Mesenchymal stem cell (in vitro differentiated cells and primary cell): ENCODE measurements around the gene RAP1B.

Experiments
- DNase-seq: peaks from one replicate; pipeline ENCODE4 v3.0.0-alpha.2; 2013
- H2AFZ ChIP-seq: one replicate; pipeline ENCODE4 v1.6.1; 2013; ENCODE audit warnings: low read depth, mild to moderate bottlenecking, control low read depth, inconsistent platforms, low read length, moderate library complexity
- H2AK5ac ChIP-seq: 2 replicates; pipeline ENCODE4 v1.6.1; 2013; ENCODE audit warnings: low read length, moderate library complexity, mild to moderate bottlenecking, inconsistent platforms; ENCODE audit not compliant: severe bottlenecking
- H2BK120ac ChIP-seq: one replicate; pipeline ENCODE4 v1.6.1; 2013; ENCODE audit warnings: low read depth, mild to moderate bottlenecking, inconsistent platforms, low read length, moderate library complexity
- H2BK12ac ChIP-seq, 2 experiments: one replicate each; pipeline ENCODE4 v1.6.1; 2013; ENCODE audit warnings: inconsistent platforms in 2 of 2, low read length in 2 of 2, mild to moderate bottlenecking in 2 of 2, moderate library complexity in 2 of 2, control low read depth in 1 of 2
- H2BK15ac ChIP-seq: one replicate; pipeline ENCODE4 v1.6.1; 2013; ENCODE audit warnings: mild to moderate bottlenecking, low read depth, inconsistent platforms; ENCODE audit not compliant: poor library complexity, severe bottlenecking
- H2BK5ac ChIP-seq: 2 replicates; pipeline ENCODE4 v1.6.1; 2013; ENCODE audit warnings: low read depth, mild to moderate bottlenecking, low read length, control low read depth, inconsistent platforms; ENCODE audit not compliant: poor library complexity, severe bottlenecking
- H3K14ac ChIP-seq, 2 experiments: one replicate each; pipeline ENCODE4 v1.6.1; 2013; ENCODE audit warnings: inconsistent platforms in 2 of 2, low read length in 2 of 2, control low read depth in 1 of 2, mild to moderate bottlenecking in 1 of 2, moderate library complexity in 1 of 2
- H3K18ac ChIP-seq, 2 experiments: one replicate each; pipeline ENCODE4 v1.6.1; 2013; ENCODE audit warnings: inconsistent platforms in 2 of 2, low read length in 2 of 2, control low read depth in 1 of 2, low read depth in 1 of 2, mild to moderate bottlenecking in 1 of 2
- H3K23ac ChIP-seq, 2 experiments: one replicate each; pipeline ENCODE4 v1.6.1; 2013; ENCODE audit warnings: inconsistent platforms in 2 of 2, low read length in 2 of 2, mild to moderate bottlenecking in 2 of 2, moderate library complexity in 2 of 2, control low read depth in 1 of 2
- H3K27ac ChIP-seq: 2 replicates; pipeline ENCODE4 v1.5.1; 2013; ENCODE audit warnings: mild to moderate bottlenecking, moderate library complexity, low read length, control low read depth, inconsistent platforms; ENCODE audit not compliant: poor library complexity, severe bottlenecking
- H3K27me3 ChIP-seq, 2 experiments: 2 replicates each; pipeline versions ENCODE4 v1.6.1 to v1.7.0; 2013; ENCODE audit warnings: low read length in 2 of 2, mild to moderate bottlenecking in 2 of 2, moderate library complexity in 2 of 2, control low read depth in 1 of 2, inconsistent platforms in 1 of 2; ENCODE audit not compliant: control insufficient read depth in 1 of 2, insufficient read depth in 1 of 2
- H3K36me3 ChIP-seq, 2 experiments: 2 replicates each; pipeline versions ENCODE4 v1.6.1 to v1.7.0; 2013; ENCODE audit warnings: low read length in 2 of 2, control low read depth in 1 of 2, inconsistent platforms in 1 of 2, low read depth in 1 of 2, mild to moderate bottlenecking in 1 of 2; ENCODE audit not compliant: insufficient read depth in 2 of 2, control insufficient read depth in 1 of 2
- H3K4ac ChIP-seq, 2 experiments: one replicate each; pipeline ENCODE4 v1.6.1; 2013; ENCODE audit warnings: inconsistent platforms in 2 of 2, low read length in 2 of 2, mild to moderate bottlenecking in 2 of 2, moderate library complexity in 2 of 2, control low read depth in 1 of 2, low read depth in 1 of 2
- H3K4me1 ChIP-seq: 2 replicates; pipeline ENCODE4 v1.6.1; 2013; ENCODE audit warnings: low read depth, low read length, control low read depth; ENCODE audit not compliant: control insufficient read depth, insufficient read depth
- H3K4me2 ChIP-seq: 2 replicates; pipeline ENCODE4 v1.6.1; 2013; ENCODE audit warnings: low read length, mild to moderate bottlenecking, inconsistent platforms; ENCODE audit not compliant: poor library complexity, severe bottlenecking
- H3K4me3 ChIP-seq, 2 experiments: 2 replicates each; pipeline versions ENCODE4 v1.5.1 to v1.7.0; 2013; ENCODE audit warnings: low read length in 2 of 2, mild to moderate bottlenecking in 2 of 2, control low read depth in 1 of 2, low read depth in 1 of 2; ENCODE audit not compliant: insufficient read depth in 1 of 2
- H3K79me1 ChIP-seq: replicated peaks from 2 replicates; pipeline ENCODE4 v1.6.1; 2013; ENCODE audit warnings: mild to moderate bottlenecking, control low read depth, low read length, inconsistent platforms; ENCODE audit not compliant: poor library complexity, severe bottlenecking
- H3K9ac ChIP-seq: 2 replicates; pipeline ENCODE4 v1.7.0; 2013; ENCODE audit warnings: mild to moderate bottlenecking, low read length, moderate library complexity
- H3K9me3 ChIP-seq: 2 replicates; pipeline ENCODE4 v1.7.0; 2013; ENCODE audit warnings: mild to moderate bottlenecking, low read length; ENCODE audit not compliant: control insufficient read depth
- H4K8ac ChIP-seq: one replicate; pipeline ENCODE4 v1.6.1; 2013; ENCODE audit warnings: inconsistent platforms, mild to moderate bottlenecking, low read length, moderate library complexity
- H4K91ac ChIP-seq: one replicate; pipeline ENCODE4 v1.6.1; 2013; ENCODE audit warnings: mild to moderate bottlenecking, low read length, inconsistent platforms
- WGBS: methylation state at CpG from one replicate; pipeline ENCODE4 v1.1.7; 2013; ENCODE audit warnings: mixed read lengths; 5-methylcytosine and 5-hydroxymethylcytosine counted together

The RAP1B gene

GRCh38 chr12:68568922-68569569, 41.7 kb upstream of the RAP1B start:
- no peak overlapping the region for H3K23ac ChIP-seq
- no peak overlapping the region for H3K4me2 ChIP-seq
- DNase-seq, result no peak
- no peaks in the 10 kb centered on the region for H3K36me3 ChIP-seq
- H2AFZ ChIP-seq, result no peak overlapping the region
- no peak overlapping the region for H3K4ac ChIP-seq
- 95% methylated on average over 3 of the region's 3 CpGs for WGBS
- H3K9ac ChIP-seq, result no peak overlapping the region
- H2BK12ac ChIP-seq, result no peak overlapping the region
- H3K18ac ChIP-seq, result no peak overlapping the region
- no peaks in the 10 kb centered on the region for H3K4me1 ChIP-seq
- H2BK120ac ChIP-seq, result no peak overlapping the region
- H3K4me3 ChIP-seq, result no peak overlapping the region
- H3K79me1 ChIP-seq, result no peaks in the 10 kb centered on the region
- H4K91ac ChIP-seq, result no peak overlapping the region
- H4K8ac ChIP-seq, result no peak overlapping the region
- H3K14ac ChIP-seq, result no peak overlapping the region
- H3K27ac ChIP-seq, result no peak overlapping the region
- no peaks in the 10 kb centered on the region for H3K27me3 ChIP-seq
- H2BK5ac ChIP-seq, result no peak overlapping the region
- peak overlapping the region; percentile 54 for H2AK5ac ChIP-seq
- no peaks in the 10 kb centered on the region for H3K9me3 ChIP-seq
- H2BK15ac ChIP-seq, result no peak overlapping the region

- Histone ChIP-seq H3K4me3 (no peak overlapping the region), H2BK5ac (no peak overlapping the region), H3K4me2 (no peak overlapping the region), H3K23ac (no peak overlapping the region), H3K27ac (no peak overlapping the region), H3K9ac (no peak overlapping the region), H2BK12ac (no peak overlapping the region), H3K4me1 (no peaks in the 10 kb centered on the region), H3K4ac (no peak overlapping the region), H4K91ac (no peak overlapping the region), H3K36me3 (no peaks in the 10 kb centered on the region), H3K9me3 (no peaks in the 10 kb centered on the region), H3K79me1 (no peaks in the 10 kb centered on the region), H2BK15ac (no peak overlapping the region), H3K27me3 (no peaks in the 10 kb centered on the region), H2AK5ac (no peak overlapping the region), H3K14ac (no peak overlapping the region), H2AFZ (no peak overlapping the region), H4K8ac (no peak overlapping the region), H2BK120ac (no peak overlapping the region), H3K18ac (no peak overlapping the region)
- DNase-seq, result no peak
- WGBS, result no CpG with 5 or more reads among the region's 2 CpGs
These were observed 38.0 kb upstream of the RAP1B start for GRCh38 chr12:68572661-68573060.

GRCh38 chr12:68573406-68573805, 37.3 kb upstream of the RAP1B start:
- H3K4me1 ChIP-seq, result no peaks in the 10 kb centered on the region
- WGBS, result 100% methylated on average over 1 of the region's 1 CpG

GRCh38 chr12:68577949-68578348, 32.8 kb upstream of the RAP1B start:
- Histone ChIP-seq H3K27me3 (no peaks in the 10 kb centered on the region), H3K4me1 (no peaks in the 10 kb centered on the region), H4K91ac (no peak overlapping the region), H2BK15ac (no peak overlapping the region), H2AK5ac (no peak overlapping the region), H3K23ac (no peak overlapping the region), H2BK12ac (no peak overlapping the region), H4K8ac (no peak overlapping the region), H3K18ac (no peak overlapping the region), H3K36me3 (no peaks in the 10 kb centered on the region), H3K14ac (no peak overlapping the region), H3K4me2 (no peak overlapping the region), H3K4ac (no peak overlapping the region), H3K27ac (no peak overlapping the region), H3K9ac (no peak overlapping the region), H3K4me3 (no peak overlapping the region), H3K79me1 (no peaks in the 10 kb centered on the region), H2BK5ac (no peak overlapping the region), H2AFZ (no peak overlapping the region), H3K9me3 (no peaks in the 10 kb centered on the region), H2BK120ac (no peak overlapping the region)
- WGBS, result 90% methylated on average over 1 of the region's 1 CpG
- DNase-seq, result no peak

More at GRCh38 chr12:68573406-68573805, 37.3 kb upstream of the RAP1B start:
- H2BK120ac ChIP-seq, result no peak overlapping the region
- H4K91ac ChIP-seq, result no peak overlapping the region
- no peak overlapping the region for H3K9ac ChIP-seq
- no peak overlapping the region for H2AFZ ChIP-seq
- H3K79me1 ChIP-seq, result no peaks in the 10 kb centered on the region
- no peak overlapping the region for H3K4me2 ChIP-seq
- no peaks in the 10 kb centered on the region for H3K36me3 ChIP-seq
- H3K4ac ChIP-seq, result no peak overlapping the region
- H2AK5ac ChIP-seq, result no peak overlapping the region
- no peak overlapping the region for H3K4me3 ChIP-seq
- H3K27ac ChIP-seq, result no peak overlapping the region
- no peak overlapping the region for H2BK15ac ChIP-seq
- H4K8ac ChIP-seq, result no peak overlapping the region
- no peak overlapping the region for H3K14ac ChIP-seq
- no peak overlapping the region for H3K18ac ChIP-seq
- no peaks in the 10 kb centered on the region for H3K9me3 ChIP-seq
- H2BK5ac ChIP-seq, result no peak overlapping the region
- H2BK12ac ChIP-seq, result no peak overlapping the region
- no peaks in the 10 kb centered on the region for H3K27me3 ChIP-seq
- no peak for DNase-seq
- no peak overlapping the region for H3K23ac ChIP-seq
